Measurements from ENCODE around the gene BATF.

DNA sequence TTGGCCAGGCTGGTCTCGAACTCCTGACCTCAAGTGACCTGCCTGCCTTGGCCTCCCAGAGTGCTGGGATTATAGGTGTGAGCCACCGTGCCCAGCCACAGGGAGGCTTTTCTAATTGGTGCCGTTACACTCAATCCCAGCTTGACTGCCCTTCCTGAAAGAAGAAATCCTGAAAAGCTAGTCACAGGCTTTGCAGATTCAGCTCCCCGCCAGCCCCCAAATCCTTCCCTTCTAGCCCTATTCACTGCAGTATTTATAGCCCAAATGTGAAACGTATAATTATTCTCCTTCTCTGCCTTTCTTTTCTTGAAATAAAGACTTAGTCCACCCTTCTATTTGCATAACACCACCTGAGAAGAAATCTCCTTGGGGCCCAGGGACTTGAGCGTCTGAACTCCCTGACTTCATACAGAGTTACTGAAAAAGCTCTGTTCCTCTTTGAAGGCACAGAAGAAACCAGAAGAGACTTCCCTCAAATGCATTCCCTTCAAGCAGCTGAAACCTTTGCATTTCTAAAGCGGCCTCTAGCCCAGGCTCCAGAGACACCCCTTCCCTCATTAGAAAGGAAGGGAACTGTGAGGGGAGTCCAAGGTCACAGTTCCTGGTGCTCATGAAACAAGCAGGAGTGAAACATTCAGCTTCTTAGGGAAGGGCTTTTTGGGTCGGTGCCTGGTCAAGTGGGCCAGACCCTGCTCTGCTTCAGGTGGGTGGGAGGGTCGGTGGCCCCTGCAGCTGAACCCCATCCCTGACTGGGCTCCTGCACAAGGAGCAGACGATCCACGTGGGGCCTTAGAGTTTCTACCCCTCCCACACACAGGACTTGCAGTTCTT lies 42.3 kb upstream of the BATF start:
- TF ChIP-seq ZNF155 (tag by site-specific recombination; IDR thresholded peaks at IDR 0.05), result no peak
- no peak for TF ChIP-seq CTCF (tag by site-specific recombination; IDR thresholded peaks at IDR 0.05)
- TF ChIP-seq, protein P1, sequence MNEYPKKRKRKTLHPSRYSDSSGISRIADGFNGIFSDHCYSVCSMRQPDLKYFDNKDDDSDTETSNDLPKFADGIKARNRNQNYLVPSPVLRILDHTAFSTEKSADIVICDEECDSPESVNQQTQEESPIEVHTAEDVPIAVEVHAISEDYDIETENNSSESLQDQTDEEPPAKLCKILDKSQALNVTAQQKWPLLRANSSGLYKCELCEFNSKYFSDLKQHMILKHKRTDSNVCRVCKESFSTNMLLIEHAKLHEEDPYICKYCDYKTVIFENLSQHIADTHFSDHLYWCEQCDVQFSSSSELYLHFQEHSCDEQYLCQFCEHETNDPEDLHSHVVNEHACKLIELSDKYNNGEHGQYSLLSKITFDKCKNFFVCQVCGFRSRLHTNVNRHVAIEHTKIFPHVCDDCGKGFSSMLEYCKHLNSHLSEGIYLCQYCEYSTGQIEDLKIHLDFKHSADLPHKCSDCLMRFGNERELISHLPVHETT (tag by site-specific recombination; IDR thresholded peaks at IDR 0.05), result no peak
- TF ChIP-seq ZNF747 (tag by site-specific recombination; IDR thresholded peaks at IDR 0.05), result no peak
